GM18858 (cell line): Measurements from ENCODE around the gene KCNMA1.

ENCODE experiments used
- ATAC-seq: cut with Tn5 transposase; IDR thresholded peaks from one replicate; pipeline ENCODE4 v1.9.1; 2021; ENCODE audit not compliant: unreplicated experiment

The KCNMA1 gene

GRCh38 chr10:77383861-77384553 is 253.6 kb downstream of the KCNMA1 start:
- ATAC-seq: no peak

- no peak for ATAC-seq
Measured at GRCh38 chr10:77381750-77382149, 255.9 kb downstream of the KCNMA1 start.

GRCh38 chr10:77380723-77381122 is 256.9 kb downstream of the KCNMA1 start:
- ATAC-seq: no peak

- no peak for ATAC-seq
Measured at GRCh38 chr10:77380191-77380590, 257.4 kb downstream of the KCNMA1 start.

- no peak for ATAC-seq
Measured at GRCh38 chr10:77378366-77379349, 258.9 kb downstream of the KCNMA1 start.

- no peak for ATAC-seq
Measured at GRCh38 chr10:77377678-77378352, 259.8 kb downstream of the KCNMA1 start.

GRCh38 chr10:77377034-77377433 is 260.6 kb downstream of the KCNMA1 start:
- ATAC-seq: no peak

- no peak for ATAC-seq
Measured at GRCh38 chr10:77374189-77374656, 263.4 kb downstream of the KCNMA1 start.

- no peak for ATAC-seq
Measured at GRCh38 chr10:77371848-77372799, 265.5 kb downstream of the KCNMA1 start.

- ATAC-seq: no peak
Measured at GRCh38 chr10:77371421-77371820, 266.2 kb downstream of the KCNMA1 start.

GRCh38 chr10:77368006-77368405 is 269.6 kb downstream of the KCNMA1 start:
- no peak for ATAC-seq

GRCh38 chr10:77363210-77363609 is 274.4 kb downstream of the KCNMA1 start:
- no peak for ATAC-seq

GRCh38 chr10:77361831-77362230 is 275.8 kb downstream of the KCNMA1 start:
- ATAC-seq: no peak

- no peak for ATAC-seq
Measured at GRCh38 chr10:77361426-77361825, 276.2 kb downstream of the KCNMA1 start.

- no peak for ATAC-seq
Measured at GRCh38 chr10:77360835-77361234, 276.8 kb downstream of the KCNMA1 start.

- no peak for ATAC-seq
Measured at GRCh38 chr10:77359950-77360520, 277.6 kb downstream of the KCNMA1 start.

- no peak for ATAC-seq
Measured at GRCh38 chr10:77359287-77359691, 278.3 kb downstream of the KCNMA1 start.

GRCh38 chr10:77358656-77359055 is 279.0 kb downstream of the KCNMA1 start:
- no peak for ATAC-seq

GRCh38 chr10:77357611-77358310 is 279.8 kb downstream of the KCNMA1 start:
- no peak for ATAC-seq
